NB4 (cell line): ENCODE measurements around the gene SBF1.
"Not testable (repeated sequence)": the region's sequence is repeated elsewhere in the genome, so short reads cannot be mapped to it uniquely, and the experiment has no call there.

ENCODE experiments used
- DNase-seq: peaks from one replicate; pipeline ENCODE4 v3.0.0; 2010; ENCODE audit warnings: low read depth
- H3K4me3 ChIP-seq: one replicate; pipeline ENCODE4 v1.5.1; 2011; ENCODE audit warnings: mild to moderate bottlenecking, low read depth, low read length, moderate library complexity
- MYC ChIP-seq: IDR thresholded peaks from 2 replicates; pipeline ENCODE4 v1.6.1; 2011; ENCODE audit warnings: low read depth, low read length
- POLR2A ChIP-seq: IDR thresholded peaks from 2 replicates; pipeline ENCODE4 v1.6.1; 2011; ENCODE audit warnings: mild to moderate bottlenecking; ENCODE audit not compliant: insufficient read length; ENCODE audit errors: extremely low read depth
- TF ChIP-seq, protein P1 (sequence below): IDR thresholded peaks from 2 replicates; pipeline ENCODE4 v1.6.1; 2011; ENCODE audit warnings: low read depth, low read length
- TF ChIP-seq, protein P2 (sequence below): IDR thresholded peaks from one replicate; pipeline ENCODE4 v1.5.1; 2012; ENCODE audit warnings: low read depth, low read length

Gene SBF1

GRCh38 chr22:50418624-50419023 lies 56.2 kb downstream of the SBF1 start:
- no peak for TF ChIP-seq POLR2A
- TF ChIP-seq, protein P1, sequence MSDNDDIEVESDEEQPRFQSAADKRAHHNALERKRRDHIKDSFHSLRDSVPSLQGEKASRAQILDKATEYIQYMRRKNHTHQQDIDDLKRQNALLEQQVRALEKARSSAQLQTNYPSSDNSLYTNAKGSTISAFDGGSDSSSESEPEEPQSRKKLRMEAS, result no peak
- H3K4me3 ChIP-seq, result no peak overlapping the region
- DNase-seq, result no peak

- no peak for DNase-seq
- H3K4me3 ChIP-seq, result no peak overlapping the region
- TF ChIP-seq POLR2A (no peak), MYC (no peak)
- TF ChIP-seq, protein P2, sequence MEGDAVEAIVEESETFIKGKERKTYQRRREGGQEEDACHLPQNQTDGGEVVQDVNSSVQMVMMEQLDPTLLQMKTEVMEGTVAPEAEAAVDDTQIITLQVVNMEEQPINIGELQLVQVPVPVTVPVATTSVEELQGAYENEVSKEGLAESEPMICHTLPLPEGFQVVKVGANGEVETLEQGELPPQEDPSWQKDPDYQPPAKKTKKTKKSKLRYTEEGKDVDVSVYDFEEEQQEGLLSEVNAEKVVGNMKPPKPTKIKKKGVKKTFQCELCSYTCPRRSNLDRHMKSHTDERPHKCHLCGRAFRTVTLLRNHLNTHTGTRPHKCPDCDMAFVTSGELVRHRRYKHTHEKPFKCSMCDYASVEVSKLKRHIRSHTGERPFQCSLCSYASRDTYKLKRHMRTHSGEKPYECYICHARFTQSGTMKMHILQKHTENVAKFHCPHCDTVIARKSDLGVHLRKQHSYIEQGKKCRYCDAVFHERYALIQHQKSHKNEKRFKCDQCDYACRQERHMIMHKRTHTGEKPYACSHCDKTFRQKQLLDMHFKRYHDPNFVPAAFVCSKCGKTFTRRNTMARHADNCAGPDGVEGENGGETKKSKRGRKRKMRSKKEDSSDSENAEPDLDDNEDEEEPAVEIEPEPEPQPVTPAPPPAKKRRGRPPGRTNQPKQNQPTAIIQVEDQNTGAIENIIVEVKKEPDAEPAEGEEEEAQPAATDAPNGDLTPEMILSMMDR, result no peak
- TF ChIP-seq, protein P1, result no peak
Measured at GRCh38 chr22:50417411-50418210, 57.2 kb downstream of the SBF1 start.

DNA sequence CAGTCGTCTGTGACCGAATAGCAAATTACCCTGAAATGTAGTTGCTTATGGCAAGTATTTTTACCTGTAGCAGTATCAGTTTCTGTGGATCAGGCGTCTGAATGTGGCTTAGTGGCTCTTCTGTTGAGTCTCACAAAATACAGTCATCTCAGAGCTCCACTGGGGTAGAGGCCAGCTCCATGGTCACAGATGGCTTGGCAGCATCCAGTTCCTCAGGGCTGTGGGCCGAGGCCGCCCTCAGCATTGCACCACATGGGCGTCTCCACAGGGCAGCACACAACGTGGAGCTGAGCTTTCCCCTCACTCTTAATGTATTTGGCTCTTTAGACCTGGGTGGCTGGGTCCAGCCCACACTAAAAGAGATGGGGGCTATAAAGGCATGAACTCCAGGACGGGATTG lies 57.8 kb downstream of the SBF1 start:
- H3K4me3 ChIP-seq, result no peak overlapping the region
- TF ChIP-seq POLR2A (no peak), MYC (no peak)
- TF ChIP-seq, protein P2, result no peak
- TF ChIP-seq, protein P1, result no peak
- DNase-seq, result no peak

DNA sequence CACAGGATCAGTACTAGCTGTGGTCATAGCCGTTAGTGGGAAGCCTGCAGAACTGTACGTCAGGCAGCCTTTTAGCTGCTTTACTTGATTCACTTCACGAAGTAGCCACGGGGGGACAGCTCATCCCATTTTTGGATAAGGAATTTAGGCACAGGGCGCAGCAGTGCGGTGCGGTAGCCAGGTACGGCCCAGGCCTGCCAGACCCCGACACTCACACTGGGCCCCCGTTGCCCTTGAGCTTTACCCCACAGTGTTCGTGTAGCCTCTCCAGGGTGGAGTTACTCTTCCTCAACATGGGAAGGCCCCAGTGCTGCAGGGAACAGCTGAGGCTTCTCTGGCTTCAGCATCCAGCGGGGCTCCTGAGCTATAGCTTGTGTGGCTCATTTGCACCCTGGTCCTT lies 59.4 kb downstream of the SBF1 start:
- H3K4me3 ChIP-seq, result no peak overlapping the region
- no peak for DNase-seq
- no peak for TF ChIP-seq POLR2A
- TF ChIP-seq, protein P2, result no peak
- no peak for TF ChIP-seq MYC
- TF ChIP-seq, protein P1, result no peak

DNA sequence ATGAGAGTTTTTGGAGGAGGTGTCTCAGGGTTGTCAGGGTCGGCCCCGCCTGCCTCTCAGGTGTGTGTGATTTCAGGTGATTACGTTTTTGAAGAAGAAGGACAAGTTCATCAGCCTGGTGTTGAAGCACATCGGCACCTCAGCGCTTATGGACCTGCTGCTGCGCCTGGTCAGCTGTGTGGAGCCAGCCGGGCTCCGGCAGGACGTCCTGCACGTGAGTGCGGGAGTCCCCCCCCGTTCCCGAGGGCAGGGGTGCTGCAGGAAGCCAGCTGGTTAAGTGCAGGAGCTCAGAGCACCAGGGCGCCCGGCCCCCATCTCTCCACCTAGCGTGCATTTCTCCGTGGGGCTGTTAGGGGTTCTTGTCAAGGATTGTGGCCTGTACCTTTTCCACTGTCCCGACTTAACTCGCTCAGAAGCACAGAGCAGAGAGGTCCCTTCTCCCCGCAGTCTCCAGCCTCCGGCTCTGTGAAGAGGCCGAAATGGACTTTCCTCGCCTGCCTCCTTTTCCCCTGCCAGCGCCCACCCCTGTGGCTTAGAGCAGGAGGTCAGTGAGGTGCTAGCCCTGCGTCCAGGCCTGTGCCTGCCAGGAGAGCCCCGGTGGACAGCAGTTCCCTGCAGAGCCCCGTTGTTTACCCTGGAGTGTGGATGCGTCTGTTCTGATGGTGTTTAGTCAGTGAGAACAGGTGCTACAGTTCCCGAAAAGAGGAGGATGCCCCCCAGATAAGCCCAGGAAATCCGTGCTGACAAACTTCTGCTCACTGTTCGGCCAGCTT lies 60.2 kb downstream of the SBF1 start:
- no peak overlapping the region for H3K4me3 ChIP-seq
- DNase-seq, result no peak
- TF ChIP-seq MYC (no peak), POLR2A (no peak)
- TF ChIP-seq, protein P1, result no peak
- TF ChIP-seq, protein P2, result no peak

- DNase-seq, H3K4me3 ChIP-seq: not testable (repeated sequence)
Measured at GRCh38 chr22:50408954-50409353, 65.9 kb downstream of the SBF1 start.
